GM12878 (cell line): ENCODE measurements around the gene MSL1. TPM values are rescaled to one million over a fixed set of nuclear protein-coding genes. Genes with fewer than 3 reads are reported as not detected.

ENCODE experiments used
- ATAC-seq: fragments of 200-7000 bp; cut with Tn5 transposase; 3 replicates; pipeline ENCODE4 v1.9.1; 2020; ENCODE audit warnings: mild to moderate bottlenecking, moderate library complexity
- BruUV-seq: library from RNA; stranded (reverse); fragments of 400-500 nt; replicated peaks from 2 replicates; lab custom pipeline; 2021; lab: Mats Ljungman, UMichigan
- CTCF ChIA-PET: fragments of 300-600 bp; sonication (Branson Sonifier 250); formaldehyde crosslinking; extraction: SDS; loops from one replicate; lab custom pipeline; 2021; ENCODE audit warnings: inconsistent platforms; lab: Yijun Ruan, JAX
- POLR2A ChIA-PET: fragments of 350-600 bp; formaldehyde crosslinking; extraction: SDS; loops from one replicate; lab custom pipeline; 2021; ENCODE audit warnings: inconsistent platforms; lab: Charles Lee
- RAD21 ChIA-PET: fragments of 300-600 bp; sonication (Branson Sonifier 250); formaldehyde crosslinking; loops from one replicate; lab custom pipeline; 2023; ENCODE audit warnings: antibody characterized with exemption; ENCODE audit not compliant: unreplicated experiment; lab: Charles Lee
- SMC1A ChIA-PET: fragments of 300-600 bp; sonication (Branson Sonifier 250); formaldehyde crosslinking; loops from one replicate; lab custom pipeline; 2023; ENCODE audit not compliant: unreplicated experiment, uncharacterized antibody; lab: Charles Lee
- DNase-seq: peaks from one replicate; pipeline ENCODE4 v3.0.0-alpha.2; 2011; ENCODE audit warnings: low read depth, low spot score
- FAIRE-seq: peaks from 3 replicates; lab custom pipeline; 2011; peaks lifted over from hg19 to GRCh38; lab: Jason Lieb, UNC
- H2AFZ ChIP-seq: 2 replicates; pipeline ENCODE4 v1.6.0; 2011; ENCODE audit warnings: low read depth, low read length, control low read depth; ENCODE audit not compliant: control insufficient read depth
- H3K27ac ChIP-seq: 2 replicates; pipeline ENCODE4 v1.5.1; 2011; ENCODE audit warnings: control low read depth; ENCODE audit not compliant: control insufficient read depth, insufficient read depth
- H3K27me3 ChIP-seq, 2 experiments: replicated peaks in 1 of 2; 2 replicates each; pipeline versions ENCODE4 v1.6.0 to v1.6.1; 2011; ENCODE audit warnings: low read length in 1 of 2; ENCODE audit not compliant: control insufficient read depth in 2 of 2, insufficient read depth in 2 of 2
- H3K36me3 ChIP-seq, 2 experiments: 2 replicates each; pipeline ENCODE4 v1.5.1; 2011; ENCODE audit warnings: low read length in 1 of 2; ENCODE audit not compliant: control insufficient read depth in 2 of 2, insufficient read depth in 2 of 2
- H3K4me1 ChIP-seq: 2 replicates; pipeline ENCODE4 v1.6.1; 2011; ENCODE audit warnings: mild to moderate bottlenecking, low read length, moderate library complexity, mixed read lengths; ENCODE audit not compliant: control insufficient read depth, insufficient read depth
- H3K4me2 ChIP-seq: 2 replicates; pipeline ENCODE4 v1.6.0; 2011; ENCODE audit warnings: control low read depth; ENCODE audit not compliant: control insufficient read depth, insufficient read depth
- H3K4me3 ChIP-seq: fragments of 200-600 bp; sonication (generic); 2 replicates; pipeline ENCODE4 v1.5.1; 2016
- H3K79me2 ChIP-seq: 2 replicates; pipeline ENCODE4 v1.6.0; 2011; ENCODE audit warnings: low read length; ENCODE audit not compliant: control insufficient read depth, insufficient read depth
- H3K9ac ChIP-seq: 2 replicates; pipeline ENCODE4 v1.8.0; 2011; ENCODE audit warnings: low read length, control low read depth, mixed read lengths; ENCODE audit not compliant: control insufficient read depth, insufficient read depth
- H3K9me3 ChIP-seq: replicated peaks from 3 replicates; pipeline ENCODE4 v1.5.1; 2011; ENCODE audit warnings: mild to moderate bottlenecking, low read length; ENCODE audit not compliant: control insufficient read depth, insufficient read depth
- H4K20me1 ChIP-seq: 2 replicates; pipeline ENCODE4 v1.6.0; 2011; ENCODE audit not compliant: control insufficient read depth, insufficient read depth
- BCL11A ChIP-seq: IDR thresholded peaks from 2 replicates; pipeline ENCODE4 v1.6.1; 2011; ENCODE audit warnings: low read depth, low read length
- CBX5 ChIP-seq: sonication (generic); IDR thresholded peaks from 2 replicates; pipeline ENCODE4 v1.6.1; 2016; ENCODE audit warnings: low read depth, moderate library complexity, mild to moderate bottlenecking, inconsistent platforms
- CEBPZ ChIP-seq: fragments of 150-350 bp; IDR thresholded peaks from 2 replicates; pipeline ENCODE4 v1.6.1; 2016; ENCODE audit warnings: low read depth, low read length
- EED ChIP-seq: sonication (generic); IDR thresholded peaks from 2 replicates; pipeline ENCODE4 v1.6.1; 2016; ENCODE audit warnings: antibody characterized with exemption, low read depth
- IKZF2 ChIP-seq, 2 experiments: fragments of 450-650 bp; IDR thresholded peaks; 2 replicates each; pipeline ENCODE4 v1.6.1; 2017; ENCODE audit warnings: mild to moderate bottlenecking in 2 of 2, moderate library complexity in 2 of 2
- JUNB ChIP-seq: IDR thresholded peaks from 2 replicates; pipeline ENCODE4 v1.6.1; 2016; ENCODE audit warnings: antibody characterized with exemption, mild to moderate bottlenecking
- MYC ChIP-seq: IDR thresholded peaks from 2 replicates; pipeline ENCODE4 v1.6.1; 2011; ENCODE audit warnings: mild to moderate bottlenecking, low read length, moderate library complexity, inconsistent platforms; ENCODE audit not compliant: insufficient read depth, insufficient replicate concordance, insufficient read length, severe bottlenecking
- POLR2AphosphoS2 ChIP-seq: IDR thresholded peaks from 2 replicates; pipeline ENCODE4 v1.6.1; 2011; ENCODE audit warnings: low read depth, mild to moderate bottlenecking, low read length, improper control_type of control experiment, moderate library complexity
- SMARCA5 ChIP-seq: fragments of 450-650 bp; IDR thresholded peaks from 2 replicates; pipeline ENCODE4 v1.6.1; 2017; ENCODE audit warnings: mild to moderate bottlenecking
- WGBS: methylation state at CpG from one replicate; pipeline ENCODE4 v1.1.6; 2016; ENCODE audit warnings: low lambda C conversion rate; ENCODE audit not compliant: insufficient replicate concordance, insufficient coverage; ENCODE audit errors: missing lambda C conversion rate; 5-methylcytosine and 5-hydroxymethylcytosine counted together
- in situ Hi-C: fragments of 300-500 bp; cut with MboI; formaldehyde crosslinking; loops from 9 replicates; pipeline ENCODE4 v1.14.3; 2018; ENCODE audit warnings: mixed read lengths
- intact Hi-C: fragments of 100-400 bp; cut with micrococcal nuclease; formaldehyde crosslinking; loops from one replicate; pipeline ENCODE4 v1.14.2; 2022; ENCODE audit not compliant: unreplicated experiment
- polyA plus RNA-seq, 11 experiments: library from polyadenylated mRNA; depleted of rRNA in 4 of 11; unstranded in 6 of 11; stranded (reverse) in 5 of 11; fragments of >200 nt; fragmentation: Nextera tagmentation in 4 of 11; fragmentation: Illumina TruSeq in 1 of 11; extraction: Ambion mirVana in 4 of 11; extraction: Trizol in 1 of 11; gene quantifications; 1 replicate in 1 of 11; 2 replicates in 10 of 11; pipeline versions ENCODE4 v1.2.1 to v1.2.3, GENCODE V29; 2011 to 2016; ENCODE audit warnings: inconsistent platforms in 2 of 11, missing spikeins in 2 of 11, low read depth in 1 of 11
- total RNA-seq, 4 experiments: library from RNA; depleted of rRNA in 3 of 4; stranded (reverse); fragments of >200 nt in 3 of 4; fragmentation: Illumina TruSeq in 1 of 4; extraction: Trizol in 1 of 4; gene quantifications; 2 replicates each; pipeline versions ENCODE4 v1.2.1 to v1.2.3, GENCODE V29; 2013 to 2021
- TF ChIP-seq, protein P1 (sequence below): fragments of 450-650 bp; IDR thresholded peaks from 2 replicates; pipeline ENCODE4 v1.6.1; 2018; ENCODE audit warnings: borderline replicate concordance, mild to moderate bottlenecking; ENCODE audit not compliant: partially characterized antibody
- TF ChIP-seq, protein P2 (sequence below): fragments of 450-650 bp; IDR thresholded peaks from 2 replicates; pipeline ENCODE4 v1.6.1; 2017; ENCODE audit warnings: antibody characterized with exemption, mild to moderate bottlenecking, moderate library complexity
- TF ChIP-seq, protein P3 (sequence below): IDR thresholded peaks from 2 replicates; pipeline ENCODE4 v1.6.1; 2011; ENCODE audit warnings: low read depth, low read length, improper control_type of control experiment, borderline replicate concordance

The MSL1 gene
- total and polyA plus RNA-seq, 10 of the 15 experiments (the other 5 are each of a cell fraction or from before 2014, with no cell fraction given), result 6.1 to 95.2 (median 51.8) TPM

- ChIA-PET CTCF (interaction anchor here (0.6 to 10.6 kb wide), 10 partner anchors 11 to 894 kb away, joined by 3 to 176 read pairs (median 6); partner anchors contain the start of genes MED24 and PSMD3), SMC1A (interaction anchor here (0.7 to 10.4 kb wide), 9 partner anchors 11 to 242 kb away, joined by 3 to 132 read pairs (median 3); partner anchors contain the start of gene MED24), POLR2A (interaction anchor here (0.5 to 2.2 kb wide), 15 partner anchors 10 to 1237 kb away, joined by 3 to 12 read pairs (median 5); partner anchors contain the start of genes CASC3, MED24 and MSL1), RAD21 (interaction anchor here (0.8 to 7.7 kb wide), 9 partner anchors 11 to 192 kb away, joined by 3 to 155 read pairs (median 3); partner anchors contain the start of genes CSF3, MSL1 and PSMD3)
- WGBS, result under 1% methylated on average over 25 of the region's 25 CpGs
- in situ Hi-C loops, result no loop called here
- no peaks in the 10 kb centered on the region; a peak in 1 of 4 replicates for H3K36me3 ChIP-seq
- H3K9me3 ChIP-seq, result no peaks in the 10 kb centered on the region
- peak overlapping the region; percentile 88 for H2AFZ ChIP-seq
- H3K4me3 ChIP-seq, result peak overlapping the region; percentile 90
- H3K27me3 ChIP-seq, result no peaks in the 10 kb centered on the region
- ATAC-seq (peak; percentile 46), FAIRE-seq (no peak), DNase-seq (peak; percentile 82)
- no TSS peak for BruUV-seq
- H4K20me1 ChIP-seq, result no peaks in the 10 kb centered on the region
- peaks cover 11% of the 10 kb centered on the region for H3K79me2 ChIP-seq
- H3K9ac ChIP-seq, result peak overlapping the region; percentile 31; the same call in 1 of the 2 replicates
- intact Hi-C loops, result loop anchor here (1.0 kb wide), 1 partner anchor 11 kb away; no protein-coding TSS in a partner anchor
- H3K4me1 ChIP-seq, result peaks cover 73% of the 10 kb centered on the region
- H3K27ac ChIP-seq, result peak overlapping the region; percentile 17; the same call in 1 of the 2 replicates
- peak overlapping the region; percentile 63 for H3K4me2 ChIP-seq
- TF ChIP-seq, protein P1, sequence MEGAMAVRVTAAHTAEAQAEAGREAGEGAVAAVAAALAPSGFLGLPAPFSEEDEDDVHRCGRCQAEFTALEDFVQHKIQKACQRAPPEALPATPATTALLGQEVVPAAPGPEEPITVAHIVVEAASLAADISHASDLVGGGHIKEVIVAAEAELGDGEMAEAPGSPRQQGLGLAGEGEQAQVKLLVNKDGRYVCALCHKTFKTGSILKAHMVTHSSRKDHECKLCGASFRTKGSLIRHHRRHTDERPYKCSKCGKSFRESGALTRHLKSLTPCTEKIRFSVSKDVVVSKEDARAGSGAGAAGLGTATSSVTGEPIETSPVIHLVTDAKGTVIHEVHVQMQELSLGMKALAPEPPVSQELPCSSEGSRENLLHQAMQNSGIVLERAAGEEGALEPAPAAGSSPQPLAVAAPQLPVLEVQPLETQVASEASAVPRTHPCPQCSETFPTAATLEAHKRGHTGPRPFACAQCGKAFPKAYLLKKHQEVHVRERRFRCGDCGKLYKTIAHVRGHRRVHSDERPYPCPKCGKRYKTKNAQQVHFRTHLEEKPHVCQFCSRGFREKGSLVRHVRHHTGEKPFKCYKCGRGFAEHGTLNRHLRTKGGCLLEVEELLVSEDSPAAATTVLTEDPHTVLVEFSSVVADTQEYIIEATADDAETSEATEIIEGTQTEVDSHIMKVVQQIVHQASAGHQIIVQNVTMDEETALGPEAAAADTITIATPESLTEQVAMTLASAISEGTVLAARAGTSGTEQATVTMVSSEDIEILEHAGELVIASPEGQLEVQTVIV, result peak; percentile 5
- TF ChIP-seq POLR2AphosphoS2 (no peak), BCL11A (0 out of 2 replicates have a peak, but pooled peaks have one; percentile 19), CBX5 (no peak), CEBPZ (no peak), SMARCA5 (peak; percentile 42; the same call in 1 of the 2 replicates), MYC (peak; percentile 87), EED (peak; percentile 60), IKZF2 (IDR thresholded peaks at IDR 0.05) (peak in 1 of 2 experiments; percentile 73; a peak in 2 of 4 replicates), JUNB (peak; percentile 74)
- TF ChIP-seq, protein P2, sequence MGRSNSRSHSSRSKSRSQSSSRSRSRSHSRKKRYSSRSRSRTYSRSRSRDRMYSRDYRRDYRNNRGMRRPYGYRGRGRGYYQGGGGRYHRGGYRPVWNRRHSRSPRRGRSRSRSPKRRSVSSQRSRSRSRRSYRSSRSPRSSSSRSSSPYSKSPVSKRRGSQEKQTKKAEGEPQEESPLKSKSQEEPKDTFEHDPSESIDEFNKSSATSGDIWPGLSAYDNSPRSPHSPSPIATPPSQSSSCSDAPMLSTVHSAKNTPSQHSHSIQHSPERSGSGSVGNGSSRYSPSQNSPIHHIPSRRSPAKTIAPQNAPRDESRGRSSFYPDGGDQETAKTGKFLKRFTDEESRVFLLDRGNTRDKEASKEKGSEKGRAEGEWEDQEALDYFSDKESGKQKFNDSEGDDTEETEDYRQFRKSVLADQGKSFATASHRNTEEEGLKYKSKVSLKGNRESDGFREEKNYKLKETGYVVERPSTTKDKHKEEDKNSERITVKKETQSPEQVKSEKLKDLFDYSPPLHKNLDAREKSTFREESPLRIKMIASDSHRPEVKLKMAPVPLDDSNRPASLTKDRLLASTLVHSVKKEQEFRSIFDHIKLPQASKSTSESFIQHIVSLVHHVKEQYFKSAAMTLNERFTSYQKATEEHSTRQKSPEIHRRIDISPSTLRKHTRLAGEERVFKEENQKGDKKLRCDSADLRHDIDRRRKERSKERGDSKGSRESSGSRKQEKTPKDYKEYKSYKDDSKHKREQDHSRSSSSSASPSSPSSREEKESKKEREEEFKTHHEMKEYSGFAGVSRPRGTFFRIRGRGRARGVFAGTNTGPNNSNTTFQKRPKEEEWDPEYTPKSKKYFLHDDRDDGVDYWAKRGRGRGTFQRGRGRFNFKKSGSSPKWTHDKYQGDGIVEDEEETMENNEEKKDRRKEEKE, result no peak
- TF ChIP-seq, protein P3, sequence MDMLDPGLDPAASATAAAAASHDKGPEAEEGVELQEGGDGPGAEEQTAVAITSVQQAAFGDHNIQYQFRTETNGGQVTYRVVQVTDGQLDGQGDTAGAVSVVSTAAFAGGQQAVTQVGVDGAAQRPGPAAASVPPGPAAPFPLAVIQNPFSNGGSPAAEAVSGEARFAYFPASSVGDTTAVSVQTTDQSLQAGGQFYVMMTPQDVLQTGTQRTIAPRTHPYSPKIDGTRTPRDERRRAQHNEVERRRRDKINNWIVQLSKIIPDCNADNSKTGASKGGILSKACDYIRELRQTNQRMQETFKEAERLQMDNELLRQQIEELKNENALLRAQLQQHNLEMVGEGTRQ, result peak; percentile 77
Observed at GRCh38 chr17:40100669-40101366, 21.0 kb upstream of the MSL1 start.
